BJ (cell line): ENCODE data around the gene PNPLA2. TPM values are rescaled to one million over a fixed set of nuclear protein-coding genes. Genes with fewer than 3 reads are reported as not detected.

Source experiments
- CTCF ChIA-PET: fragments of 350-600 bp; formaldehyde crosslinking; extraction: SDS; loops from one replicate; lab custom pipeline; 2021; ENCODE audit warnings: antibody characterized with exemption, inconsistent platforms; lab: Yijun Ruan, JAX
- POLR2A ChIA-PET: fragments of 300-600 bp; sonication (Branson Sonifier 250); formaldehyde crosslinking; extraction: SDS; loops from one replicate; lab custom pipeline; 2021; ENCODE audit warnings: antibody characterized with exemption; lab: Charles Lee
- DNase-seq: peaks from one replicate; pipeline ENCODE4 v3.0.0-alpha.2; 2011; ENCODE audit warnings: low read depth
- H3K27me3 ChIP-seq: 2 replicates; pipeline ENCODE4 v1.6.0; 2011; ENCODE audit warnings: low read length; ENCODE audit not compliant: control insufficient read depth, insufficient read depth
- H3K36me3 ChIP-seq: 2 replicates; pipeline ENCODE4 v1.5.1; 2011; ENCODE audit warnings: low read length; ENCODE audit not compliant: control insufficient read depth, insufficient read depth
- H3K4me3 ChIP-seq: 2 replicates; pipeline ENCODE4 v1.5.1; 2011; ENCODE audit warnings: low read depth, mild to moderate bottlenecking, control low read depth, low read length
- CTCF ChIP-seq: IDR thresholded peaks from 2 replicates; pipeline ENCODE4 v1.5.1; 2011; ENCODE audit warnings: low read depth, mild to moderate bottlenecking, control low read depth, inconsistent platforms, low read length, moderate library complexity; ENCODE audit not compliant: insufficient read depth
- polyA plus RNA-seq: library from polyadenylated mRNA; depleted of rRNA; stranded (reverse); fragments of >200 nt; gene quantifications from 2 replicates; pipeline ENCODE4 v1.2.3, GENCODE V29; 2011

The PNPLA2 gene
- polyA plus RNA-seq, 1 experiment, result 53.1 TPM

GRCh38 chr11:833114-833791, 14.5 kb downstream of the PNPLA2 start:
- peaks cover 20% of the 10 kb centered on the region for H3K36me3 ChIP-seq
- no peak for TF ChIP-seq CTCF
- DNase-seq, result no peak
- ChIA-PET POLR2A (interaction anchor here (0.6 to 3.1 kb wide), 4 partner anchors 10 to 73 kb away, joined by 4 to 15 read pairs (median 6); partner anchors contain the start of genes PNPLA2 and TSPAN4), CTCF (interaction anchor here (0.6 to 1.7 kb wide), 7 partner anchors 10 to 217 kb away, joined by 3 to 5 read pairs (median 4); partner anchors contain the start of gene SLC25A22)
- H3K4me3 ChIP-seq, result peak overlapping the region; percentile 80
- no peaks in the 10 kb centered on the region for H3K27me3 ChIP-seq

GRCh38 chr11:833849-834311, 15.2 kb downstream of the PNPLA2 start:
- Histone ChIP-seq H3K4me3 (peak overlapping the region; percentile 80), H3K36me3 (peaks cover 26% of the 10 kb centered on the region), H3K27me3 (no peaks in the 10 kb centered on the region)
- no peak for DNase-seq
- ChIA-PET CTCF (interaction anchor here (1.0 to 1.7 kb wide), 5 partner anchors 10 to 217 kb away, joined by 3 to 6 read pairs (median 5); no protein-coding TSS in a partner anchor), POLR2A (interaction anchor here (1.4 to 3.1 kb wide), 2 partner anchors 9 to 10 kb away, joined by 6 to 15 read pairs; partner anchors contain the start of gene TSPAN4)
- TF ChIP-seq CTCF, result no peak

- TF ChIP-seq CTCF, result no peak
- ChIA-PET POLR2A (interaction anchor here (0.6 to 3.1 kb wide), 2 partner anchors 10 to 66 kb away, joined by 4 to 15 read pairs; no protein-coding TSS in a partner anchor), CTCF (interaction anchor here (0.7 to 1.7 kb wide), 7 partner anchors 9 to 216 kb away, joined by 3 to 6 read pairs (median 3); no protein-coding TSS in a partner anchor)
- no peaks in the 10 kb centered on the region for H3K27me3 ChIP-seq
- H3K36me3 ChIP-seq, result peaks cover 32% of the 10 kb centered on the region
- peak overlapping the region; percentile 80 for H3K4me3 ChIP-seq
- DNase-seq, result no peak
Observed at GRCh38 chr11:834371-835316, 15.9 kb downstream of the PNPLA2 start.

DNA sequence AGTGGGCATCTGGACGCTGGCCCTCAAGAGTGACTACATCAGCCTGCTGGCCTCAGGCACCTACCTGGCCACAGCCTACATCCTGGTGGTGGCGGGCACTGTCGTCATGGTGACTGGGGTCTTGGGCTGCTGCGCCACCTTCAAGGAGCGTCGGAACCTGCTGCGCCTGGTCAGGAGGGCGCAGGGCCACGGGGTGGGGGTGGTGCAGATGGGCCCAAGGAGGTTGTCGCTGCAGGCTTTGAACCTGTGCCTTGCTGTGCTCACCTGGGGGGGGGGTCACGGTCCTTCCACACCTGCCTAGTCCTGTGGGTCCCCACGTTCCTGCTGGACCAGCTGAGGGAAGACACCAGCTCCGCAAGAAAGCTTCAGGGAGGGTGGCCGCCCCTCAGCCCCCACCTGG, 17.6 kb downstream of the PNPLA2 start:
- no peak overlapping the region for H3K4me3 ChIP-seq
- no peaks in the 10 kb centered on the region for H3K27me3 ChIP-seq
- peaks cover 46% of the 10 kb centered on the region for H3K36me3 ChIP-seq
- DNase-seq, result no peak
- TF ChIP-seq CTCF, result no peak
- CTCF ChIA-PET, result no interaction called here
- POLR2A ChIA-PET, result interaction anchor here (0.5 kb wide), 1 partner anchor 91 kb away, joined by 3 read pairs; no protein-coding TSS in a partner anchor
